WTC11 (cell line): ENCODE measurements around the gene CLEC3B. TPM values are rescaled to one million over a fixed set of nuclear protein-coding genes. Genes with fewer than 3 reads are reported as not detected.

Experiments used
- ATAC-seq: fragments of 200-7000 bp; cut with Tn5 transposase; 2 replicates; pipeline ENCODE4 v1.10.0; 2021; ENCODE audit warnings: mild to moderate bottlenecking, moderate library complexity
- CTCF ChIA-PET: fragments of 300-600 bp; sonication (Branson Sonifier 250); formaldehyde crosslinking; loops from one replicate; lab custom pipeline; 2021; ENCODE audit warnings: antibody characterized with exemption; lab: Charles Lee
- POLR2A ChIA-PET: fragments of 350-600 bp; sonication (Branson Sonifier 250); formaldehyde crosslinking; loops from one replicate; lab custom pipeline; 2021; ENCODE audit warnings: antibody characterized with exemption; lab: Charles Lee
- DNase-seq: peaks from one replicate; pipeline ENCODE4 v3.0.0; 2021; ENCODE audit warnings: low spot score
- H3K27ac Mint-ChIP-seq: 2 replicates; pipeline ENCODE4 v1.8.0; 2021; ENCODE audit warnings: mixed read lengths
- H3K27me3 Mint-ChIP-seq: 2 replicates; pipeline ENCODE4 v1.8.0; 2021; ENCODE audit warnings: low read depth, mild to moderate bottlenecking, moderate library complexity, mixed read lengths
- H3K36me3 Mint-ChIP-seq: 2 replicates; pipeline ENCODE4 v1.8.0; 2021; ENCODE audit warnings: mixed read lengths
- H3K4me1 Mint-ChIP-seq: 2 replicates; pipeline ENCODE4 v1.8.0; 2022; ENCODE audit warnings: mixed read lengths
- H3K4me3 Mint-ChIP-seq: 2 replicates; pipeline ENCODE4 v1.8.0; 2021; ENCODE audit warnings: mild to moderate bottlenecking, moderate library complexity, mixed read lengths
- H3K9me3 Mint-ChIP-seq: 2 replicates; pipeline ENCODE4 v1.8.0; 2021; ENCODE audit warnings: mixed read lengths
- CREB1 ChIP-seq: sonication (generic); formaldehyde crosslinking; IDR thresholded peaks from 2 replicates; pipeline ENCODE4 v1.8.0; 2023; ENCODE audit warnings: mild to moderate bottlenecking, missing genetic modification reagents
- CREM ChIP-seq: sonication (generic); formaldehyde crosslinking; IDR thresholded peaks from 2 replicates; pipeline ENCODE4 v1.8.1; 2022; ENCODE audit warnings: mild to moderate bottlenecking, missing genetic modification reagents, moderate library complexity
- ETV6 ChIP-seq: sonication (generic); formaldehyde crosslinking; IDR thresholded peaks from 2 replicates; pipeline ENCODE4 v1.8.1; 2022; ENCODE audit warnings: mild to moderate bottlenecking, missing genetic modification reagents
- FOXJ3 ChIP-seq: sonication (generic); formaldehyde crosslinking; IDR thresholded peaks from 2 replicates; pipeline ENCODE4 v1.9.0; 2021; ENCODE audit warnings: missing genetic modification reagents, mild to moderate bottlenecking, borderline replicate concordance
- GRHL2 ChIP-seq: fragments of 250-450 bp; sonication (Bioruptor Pico); IDR thresholded peaks from 2 replicates; pipeline ENCODE4 v1.8.0; 2022; ENCODE audit warnings: mild to moderate bottlenecking, moderate library complexity; ENCODE audit not compliant: insufficient replicate concordance, severe bottlenecking
- JUN ChIP-seq: sonication (generic); formaldehyde crosslinking; IDR thresholded peaks from 2 replicates; pipeline ENCODE4 v1.8.0; 2023; ENCODE audit warnings: mild to moderate bottlenecking, missing genetic modification reagents
- KAT7 ChIP-seq: sonication (generic); formaldehyde crosslinking; IDR thresholded peaks from 2 replicates; pipeline ENCODE4 v1.8.1; 2023; ENCODE audit warnings: missing genetic modification reagents, mild to moderate bottlenecking, borderline replicate concordance
- NFATC4 ChIP-seq: fragments of 250-450 bp; sonication (Bioruptor Pico); IDR thresholded peaks from 2 replicates; pipeline ENCODE4 v1.9.0; 2021; ENCODE audit warnings: mild to moderate bottlenecking
- NR1H2 ChIP-seq: sonication (generic); formaldehyde crosslinking; IDR thresholded peaks from 2 replicates; pipeline ENCODE4 v1.9.0; 2021; ENCODE audit warnings: mild to moderate bottlenecking, moderate library complexity, missing genetic modification reagents
- RELA ChIP-seq: sonication (generic); formaldehyde crosslinking; IDR thresholded peaks from 2 replicates; pipeline ENCODE4 v1.8.1; 2022; ENCODE audit warnings: missing genetic modification reagents, mild to moderate bottlenecking, borderline replicate concordance
- SMAD3 ChIP-seq: sonication (generic); formaldehyde crosslinking; IDR thresholded peaks from 2 replicates; pipeline ENCODE4 v1.8.0; 2022; ENCODE audit warnings: missing genetic modification reagents, mild to moderate bottlenecking, borderline replicate concordance
- SMAD4 ChIP-seq: sonication (generic); formaldehyde crosslinking; IDR thresholded peaks from 2 replicates; pipeline ENCODE4 v1.8.0; 2022; ENCODE audit warnings: mild to moderate bottlenecking, missing genetic modification reagents
- TP53 ChIP-seq: sonication (generic); formaldehyde crosslinking; IDR thresholded peaks from 2 replicates; pipeline ENCODE4 v1.8.1; 2023; ENCODE audit warnings: mild to moderate bottlenecking, missing genetic modification reagents
- ZBTB21 ChIP-seq: sonication (generic); formaldehyde crosslinking; IDR thresholded peaks from 2 replicates; pipeline ENCODE4 v1.8.1; 2023; ENCODE audit warnings: mild to moderate bottlenecking, missing genetic modification reagents, borderline replicate concordance
- total RNA-seq: library from RNA; stranded (reverse); gene quantifications from 3 replicates; pipeline ENCODE4 v1.2.3, GENCODE V29; 2021
- TF ChIP-seq, protein P1 (sequence below): sonication (generic); formaldehyde crosslinking; IDR thresholded peaks from 2 replicates; pipeline ENCODE4 v1.8.1; 2023; ENCODE audit warnings: mild to moderate bottlenecking, moderate library complexity, missing genetic modification reagents
- TF ChIP-seq, protein P2 (sequence below): sonication (generic); formaldehyde crosslinking; IDR thresholded peaks from 2 replicates; pipeline ENCODE4 v1.8.1; 2022; ENCODE audit warnings: low read depth, mild to moderate bottlenecking, moderate library complexity, missing genetic modification reagents, borderline replicate concordance
- TF ChIP-seq, protein P3 (sequence below): sonication (generic); formaldehyde crosslinking; IDR thresholded peaks from 2 replicates; pipeline ENCODE4 v1.8.1; 2022; ENCODE audit warnings: missing genetic modification reagents, borderline replicate concordance
- TF ChIP-seq, protein P4 (sequence below): sonication (generic); formaldehyde crosslinking; conservative IDR thresholded peaks from 2 replicates; pipeline ENCODE4 v1.8.1; 2023; ENCODE audit warnings: mild to moderate bottlenecking, low read depth, missing genetic modification reagents, moderate library complexity
- TF ChIP-seq, protein P5 (sequence below): sonication (generic); formaldehyde crosslinking; IDR thresholded peaks from 2 replicates; pipeline ENCODE4 v1.8.0; 2022; ENCODE audit warnings: mild to moderate bottlenecking, missing genetic modification reagents
- TF ChIP-seq, protein P6 (sequence below): sonication (generic); formaldehyde crosslinking; IDR thresholded peaks from 2 replicates; pipeline ENCODE4 v1.8.0; 2022; ENCODE audit warnings: mild to moderate bottlenecking, missing genetic modification reagents
- TF ChIP-seq, protein P7 (sequence below): sonication (generic); formaldehyde crosslinking; IDR thresholded peaks from 2 replicates; pipeline ENCODE4 v1.8.0; 2023; ENCODE audit warnings: missing genetic modification reagents, mild to moderate bottlenecking, borderline replicate concordance

CLEC3B gene
- total RNA-seq, 1 experiment from 2014 or later = 0.81 TPM

DNA sequence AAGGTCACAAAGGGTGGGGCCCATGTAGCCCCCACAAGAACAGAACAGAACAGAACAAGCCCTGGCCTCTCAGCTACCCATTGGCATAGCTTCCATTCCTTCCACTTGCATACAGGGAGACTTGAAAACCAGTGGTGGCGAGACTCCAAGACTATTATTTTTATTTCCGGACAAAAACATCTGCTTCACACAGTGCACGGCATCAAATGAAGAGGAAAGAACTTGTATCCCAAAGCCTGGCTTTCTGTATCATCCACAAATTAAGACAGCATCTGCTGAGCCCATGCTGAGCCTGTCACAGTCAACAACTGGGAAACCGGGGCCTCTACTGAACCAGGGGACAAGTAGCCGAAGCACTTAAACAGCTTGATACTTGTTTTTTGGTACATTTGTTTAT is 56.0 kb downstream of the CLEC3B start:
- Mint-ChIP-seq H3K36me3 (peaks cover 14% of the 10 kb centered on the region), H3K4me3 (no peak overlapping the region), H3K4me1 (peaks cover 4% of the 10 kb centered on the region; the same call in 1 of the 2 replicates), H3K27me3 (no peaks in the 10 kb centered on the region), H3K27ac (no peak overlapping the region), H3K9me3 (no peaks in the 10 kb centered on the region)
- ATAC-seq (no peak), DNase-seq (no peak)
- ChIA-PET CTCF (no interaction called here), POLR2A (no interaction called here)
- TF ChIP-seq, protein P1, sequence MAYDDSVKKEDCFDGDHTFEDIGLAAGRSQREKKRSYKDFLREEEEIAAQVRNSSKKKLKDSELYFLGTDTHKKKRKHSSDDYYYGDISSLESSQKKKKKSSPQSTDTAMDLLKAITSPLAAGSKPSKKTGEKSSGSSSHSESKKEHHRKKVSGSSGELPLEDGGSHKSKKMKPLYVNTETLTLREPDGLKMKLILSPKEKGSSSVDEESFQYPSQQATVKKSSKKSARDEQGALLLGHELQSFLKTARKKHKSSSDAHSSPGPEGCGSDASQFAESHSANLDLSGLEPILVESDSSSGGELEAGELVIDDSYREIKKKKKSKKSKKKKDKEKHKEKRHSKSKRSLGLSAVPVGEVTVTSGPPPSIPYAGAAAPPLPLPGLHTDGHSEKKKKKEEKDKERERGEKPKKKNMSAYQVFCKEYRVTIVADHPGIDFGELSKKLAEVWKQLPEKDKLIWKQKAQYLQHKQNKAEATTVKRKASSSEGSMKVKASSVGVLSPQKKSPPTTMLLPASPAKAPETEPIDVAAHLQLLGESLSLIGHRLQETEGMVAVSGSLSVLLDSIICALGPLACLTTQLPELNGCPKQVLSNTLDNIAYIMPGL (CRISPR knock-in tag) = no peak
- TF ChIP-seq, protein P2, sequence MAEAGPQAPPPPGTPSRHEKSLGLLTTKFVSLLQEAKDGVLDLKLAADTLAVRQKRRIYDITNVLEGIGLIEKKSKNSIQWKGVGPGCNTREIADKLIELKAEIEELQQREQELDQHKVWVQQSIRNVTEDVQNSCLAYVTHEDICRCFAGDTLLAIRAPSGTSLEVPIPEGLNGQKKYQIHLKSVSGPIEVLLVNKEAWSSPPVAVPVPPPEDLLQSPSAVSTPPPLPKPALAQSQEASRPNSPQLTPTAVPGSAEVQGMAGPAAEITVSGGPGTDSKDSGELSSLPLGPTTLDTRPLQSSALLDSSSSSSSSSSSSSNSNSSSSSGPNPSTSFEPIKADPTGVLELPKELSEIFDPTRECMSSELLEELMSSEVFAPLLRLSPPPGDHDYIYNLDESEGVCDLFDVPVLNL (CRISPR knock-in tag) = no peak
- TF ChIP-seq CREB1 (CRISPR knock-in tag) (no peak), NR1H2 (CRISPR knock-in tag) (no peak), SMAD4 (CRISPR knock-in tag) (no peak), GRHL2 (no peak), ZBTB21 (CRISPR knock-in tag) (no peak), RELA (CRISPR knock-in tag) (no peak), ETV6 (CRISPR knock-in tag) (no peak), SMAD3 (CRISPR knock-in tag) (no peak)
- TF ChIP-seq, protein P3, sequence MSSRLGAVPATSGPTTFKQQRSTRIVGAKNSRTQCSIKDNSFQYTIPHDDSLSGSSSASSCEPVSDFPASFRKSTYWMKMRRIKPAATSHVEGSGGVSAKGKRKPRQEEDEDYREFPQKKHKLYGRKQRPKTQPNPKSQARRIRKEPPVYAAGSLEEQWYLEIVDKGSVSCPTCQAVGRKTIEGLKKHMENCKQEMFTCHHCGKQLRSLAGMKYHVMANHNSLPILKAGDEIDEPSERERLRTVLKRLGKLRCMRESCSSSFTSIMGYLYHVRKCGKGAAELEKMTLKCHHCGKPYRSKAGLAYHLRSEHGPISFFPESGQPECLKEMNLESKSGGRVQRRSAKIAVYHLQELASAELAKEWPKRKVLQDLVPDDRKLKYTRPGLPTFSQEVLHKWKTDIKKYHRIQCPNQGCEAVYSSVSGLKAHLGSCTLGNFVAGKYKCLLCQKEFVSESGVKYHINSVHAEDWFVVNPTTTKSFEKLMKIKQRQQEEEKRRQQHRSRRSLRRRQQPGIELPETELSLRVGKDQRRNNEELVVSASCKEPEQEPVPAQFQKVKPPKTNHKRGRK (CRISPR knock-in tag) = no peak

DNA sequence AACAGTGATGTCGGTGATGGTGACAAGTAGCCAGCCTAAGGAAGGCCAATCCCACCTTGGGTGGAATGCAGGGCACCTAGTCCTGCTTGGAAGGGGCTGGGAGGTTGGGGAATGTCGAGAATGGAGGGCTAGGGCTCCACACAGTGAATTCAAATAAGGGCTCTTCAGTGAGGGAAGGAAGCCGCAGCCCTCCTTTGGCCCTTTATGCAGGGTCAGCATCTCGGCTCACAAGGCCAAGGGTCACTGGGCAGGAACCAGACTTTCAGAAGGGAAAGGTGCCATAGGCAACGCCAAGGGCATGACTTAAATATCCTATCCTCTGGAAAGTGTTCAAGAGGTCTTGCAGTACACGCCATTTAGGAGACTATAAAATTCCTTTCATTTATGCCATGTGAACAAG is 56.9 kb downstream of the CLEC3B start:
- Mint-ChIP-seq H3K36me3 (peaks cover 17% of the 10 kb centered on the region), H3K4me1 (peaks cover 4% of the 10 kb centered on the region; the same call in 1 of the 2 replicates), H3K27ac (no peak overlapping the region), H3K27me3 (no peaks in the 10 kb centered on the region), H3K4me3 (no peak overlapping the region), H3K9me3 (no peaks in the 10 kb centered on the region)
- ATAC-seq = no peak
- POLR2A ChIA-PET = no interaction called here
- DNase-seq = no peak
- CTCF ChIA-PET = no interaction called here
- TF ChIP-seq JUN (CRISPR knock-in tag) (no peak), TP53 (CRISPR knock-in tag) (no peak), FOXJ3 (CRISPR knock-in tag) (no peak), KAT7 (CRISPR knock-in tag) (no peak), NFATC4 (CRISPR knock-in tag) (no peak), NR1H2 (CRISPR knock-in tag) (no peak), CREM (CRISPR knock-in tag) (no peak), SMAD4 (CRISPR knock-in tag) (no peak)
- TF ChIP-seq, protein P4, sequence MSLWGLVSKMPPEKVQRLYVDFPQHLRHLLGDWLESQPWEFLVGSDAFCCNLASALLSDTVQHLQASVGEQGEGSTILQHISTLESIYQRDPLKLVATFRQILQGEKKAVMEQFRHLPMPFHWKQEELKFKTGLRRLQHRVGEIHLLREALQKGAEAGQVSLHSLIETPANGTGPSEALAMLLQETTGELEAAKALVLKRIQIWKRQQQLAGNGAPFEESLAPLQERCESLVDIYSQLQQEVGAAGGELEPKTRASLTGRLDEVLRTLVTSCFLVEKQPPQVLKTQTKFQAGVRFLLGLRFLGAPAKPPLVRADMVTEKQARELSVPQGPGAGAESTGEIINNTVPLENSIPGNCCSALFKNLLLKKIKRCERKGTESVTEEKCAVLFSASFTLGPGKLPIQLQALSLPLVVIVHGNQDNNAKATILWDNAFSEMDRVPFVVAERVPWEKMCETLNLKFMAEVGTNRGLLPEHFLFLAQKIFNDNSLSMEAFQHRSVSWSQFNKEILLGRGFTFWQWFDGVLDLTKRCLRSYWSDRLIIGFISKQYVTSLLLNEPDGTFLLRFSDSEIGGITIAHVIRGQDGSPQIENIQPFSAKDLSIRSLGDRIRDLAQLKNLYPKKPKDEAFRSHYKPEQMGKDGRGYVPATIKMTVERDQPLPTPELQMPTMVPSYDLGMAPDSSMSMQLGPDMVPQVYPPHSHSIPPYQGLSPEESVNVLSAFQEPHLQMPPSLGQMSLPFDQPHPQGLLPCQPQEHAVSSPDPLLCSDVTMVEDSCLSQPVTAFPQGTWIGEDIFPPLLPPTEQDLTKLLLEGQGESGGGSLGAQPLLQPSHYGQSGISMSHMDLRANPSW = no peak
- TF ChIP-seq, protein P5, sequence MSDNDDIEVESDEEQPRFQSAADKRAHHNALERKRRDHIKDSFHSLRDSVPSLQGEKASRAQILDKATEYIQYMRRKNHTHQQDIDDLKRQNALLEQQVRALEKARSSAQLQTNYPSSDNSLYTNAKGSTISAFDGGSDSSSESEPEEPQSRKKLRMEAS (CRISPR knock-in tag) = no peak
- TF ChIP-seq, protein P6, sequence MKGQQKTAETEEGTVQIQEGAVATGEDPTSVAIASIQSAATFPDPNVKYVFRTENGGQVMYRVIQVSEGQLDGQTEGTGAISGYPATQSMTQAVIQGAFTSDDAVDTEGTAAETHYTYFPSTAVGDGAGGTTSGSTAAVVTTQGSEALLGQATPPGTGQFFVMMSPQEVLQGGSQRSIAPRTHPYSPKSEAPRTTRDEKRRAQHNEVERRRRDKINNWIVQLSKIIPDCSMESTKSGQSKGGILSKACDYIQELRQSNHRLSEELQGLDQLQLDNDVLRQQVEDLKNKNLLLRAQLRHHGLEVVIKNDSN (CRISPR knock-in tag) = no peak
- TF ChIP-seq, protein P7, sequence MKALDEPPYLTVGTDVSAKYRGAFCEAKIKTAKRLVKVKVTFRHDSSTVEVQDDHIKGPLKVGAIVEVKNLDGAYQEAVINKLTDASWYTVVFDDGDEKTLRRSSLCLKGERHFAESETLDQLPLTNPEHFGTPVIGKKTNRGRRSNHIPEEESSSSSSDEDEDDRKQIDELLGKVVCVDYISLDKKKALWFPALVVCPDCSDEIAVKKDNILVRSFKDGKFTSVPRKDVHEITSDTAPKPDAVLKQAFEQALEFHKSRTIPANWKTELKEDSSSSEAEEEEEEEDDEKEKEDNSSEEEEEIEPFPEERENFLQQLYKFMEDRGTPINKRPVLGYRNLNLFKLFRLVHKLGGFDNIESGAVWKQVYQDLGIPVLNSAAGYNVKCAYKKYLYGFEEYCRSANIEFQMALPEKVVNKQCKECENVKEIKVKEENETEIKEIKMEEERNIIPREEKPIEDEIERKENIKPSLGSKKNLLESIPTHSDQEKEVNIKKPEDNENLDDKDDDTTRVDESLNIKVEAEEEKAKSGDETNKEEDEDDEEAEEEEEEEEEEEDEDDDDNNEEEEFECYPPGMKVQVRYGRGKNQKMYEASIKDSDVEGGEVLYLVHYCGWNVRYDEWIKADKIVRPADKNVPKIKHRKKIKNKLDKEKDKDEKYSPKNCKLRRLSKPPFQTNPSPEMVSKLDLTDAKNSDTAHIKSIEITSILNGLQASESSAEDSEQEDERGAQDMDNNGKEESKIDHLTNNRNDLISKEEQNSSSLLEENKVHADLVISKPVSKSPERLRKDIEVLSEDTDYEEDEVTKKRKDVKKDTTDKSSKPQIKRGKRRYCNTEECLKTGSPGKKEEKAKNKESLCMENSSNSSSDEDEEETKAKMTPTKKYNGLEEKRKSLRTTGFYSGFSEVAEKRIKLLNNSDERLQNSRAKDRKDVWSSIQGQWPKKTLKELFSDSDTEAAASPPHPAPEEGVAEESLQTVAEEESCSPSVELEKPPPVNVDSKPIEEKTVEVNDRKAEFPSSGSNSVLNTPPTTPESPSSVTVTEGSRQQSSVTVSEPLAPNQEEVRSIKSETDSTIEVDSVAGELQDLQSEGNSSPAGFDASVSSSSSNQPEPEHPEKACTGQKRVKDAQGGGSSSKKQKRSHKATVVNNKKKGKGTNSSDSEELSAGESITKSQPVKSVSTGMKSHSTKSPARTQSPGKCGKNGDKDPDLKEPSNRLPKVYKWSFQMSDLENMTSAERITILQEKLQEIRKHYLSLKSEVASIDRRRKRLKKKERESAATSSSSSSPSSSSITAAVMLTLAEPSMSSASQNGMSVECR (CRISPR knock-in tag) = no peak
